Heart right ventricle (tissue), 16 donors: Measurements from ENCODE around the gene PDK4. TPM values are rescaled to one million over a fixed set of nuclear protein-coding genes. Genes with fewer than 3 reads are reported as not detected.

ENCODE experiments used
- ATAC-seq, 8 donors: fragments of 200-7000 bp; cut with Tn5 transposase; one replicate each; pipeline ENCODE4 v1.9.1; 2020; ENCODE audit warnings: mild to moderate bottlenecking in 8 of 8, moderate library complexity in 8 of 8, moderate number of reproducible peaks in 1 of 8
- DNase-seq, 2 donors: peaks; one replicate each; pipeline ENCODE4 v3.0.0-alpha.2; 2020
- H3K27ac ChIP-seq, 10 donors: fragments of 200-600 bp; sonication (generic) in 2 of 10; one replicate each; pipeline versions ENCODE4 v1.5.0 to v1.8.0; 2020 to 2022; ENCODE audit warnings: mild to moderate bottlenecking in 3 of 10
- H3K27me3 ChIP-seq, 7 donors: fragments of 200-600 bp; one replicate each; pipeline ENCODE4 v1.8.0; 2021 to 2022; ENCODE audit warnings: mild to moderate bottlenecking in 2 of 7
- H3K36me3 ChIP-seq, 9 donors: fragments of 200-600 bp; sonication (generic) in 1 of 9; one replicate each; pipeline versions ENCODE4 v1.5.0 to v1.8.0; 2020 to 2022; ENCODE audit warnings: mild to moderate bottlenecking in 2 of 9
- H3K4me1 ChIP-seq, 9 donors: fragments of 200-600 bp; sonication (generic) in 1 of 9; one replicate each; pipeline versions ENCODE4 v1.5.0 to v1.8.0; 2020 to 2022; ENCODE audit warnings: mild to moderate bottlenecking in 4 of 9
- H3K4me3 ChIP-seq, 10 donors: fragments of 200-600 bp; sonication (generic) in 2 of 10; one replicate each; pipeline versions ENCODE4 v1.5.0 to v1.8.0; 2020 to 2022; ENCODE audit warnings: mild to moderate bottlenecking in 7 of 10, moderate library complexity in 2 of 10
- H3K9me3 ChIP-seq, 11 donors: fragments of 200-600 bp in 10 of 11; sonication (generic) in 2 of 11; one replicate each; pipeline versions ENCODE4 v1.5.0 to v1.8.0; 2013 to 2022; ENCODE audit warnings: mild to moderate bottlenecking in 2 of 11, control low read depth in 1 of 11, moderate library complexity in 1 of 11
- CTCF ChIP-seq, 9 donors: fragments of 200-600 bp; sonication (generic) in 2 of 9; IDR thresholded peaks; one replicate each; pipeline versions ENCODE4 v1.5.0 to v1.8.0; 2021 to 2022; ENCODE audit warnings: antibody characterized with exemption in 9 of 9, mild to moderate bottlenecking in 5 of 9, moderate library complexity in 1 of 9
- WGBS, 2 donors: extraction: QIAGEN DNeasy Blood & Tissue Kit; methylation state at CpG; one replicate each; pipeline ENCODE4 v1.1.7; 2013; ENCODE audit warnings: inconsistent platforms in 1 of 2; 5-methylcytosine and 5-hydroxymethylcytosine counted together
- intact Hi-C, 10 donors: fragments of 100-400 bp; cut with DNase I; formaldehyde crosslinking; loops; one replicate each; pipeline versions ENCODE4 v1.11.1 to v1.14.2; 2022
- polyA plus RNA-seq, 2 donors: library from polyadenylated mRNA; stranded (reverse); fragments of 200-250 nt; gene quantifications; one replicate each; pipeline ENCODE4 v1.2.3, GENCODE V29; 2013
- total RNA-seq, 10 donors: library from RNA; stranded (reverse); fragmentation: NEBNext Ultra II Directional in 3 of 10; extraction: Animal tissue kit (Norgen Biotek cat#: 25700) in 3 of 10; gene quantifications; one replicate each; pipeline versions ENCODE4 v1.2.1 to v1.2.4, GENCODE V29; 2021 to 2023
- donor health status: Arrhythmogenic right ventricular cardiomyopathy.
- donor health status: ischemic (EF 13 %, LVEDD 7.1; RV severe dilation, severe dysfunction).
- donor health status: healthy with polysubstance abuse.
- donor health status: DM: no; HTN: yes; CAD: no.
- donor health status: DM: no; HTN: no; CAD: no.
- donor health status: ischemic (EF 25% LVEDD 6.9; RV normal size, moderate dysfunction).
- donor health status: ischemic (EF 25% LVEDD 5.7; RV mildly dilated, moderate dysfunction).
- donor health status: healthy.
- donor health status: DM: yes; HTN: yes; CAD: no.
- donor health status: Ischemic cardiomyopathy.
- donor health status: ischemic (EF 35%, LVEDD 5.7; RV mildly dilated, moderate dysfunction).
- donor health status: nonischemic (EF 11% LVEDD 7.7; RV severe dilation, severe dysfunction).
- donor health status: DM: yes; HTN: yes; CAD: no.
- donor health status: PGD.
- donor health status: ischemic (EF 29% LVEDD 5.4; RV normal size, mild dysfunction).
- donor health status: nonischemic (EF 23%, LVEDD 6.1; RV moderate dilation, normal function).

The PDK4 gene
- total and polyA plus RNA-seq, 12 donors = 63.0 to 2,183 (median 269) TPM

GRCh38 chr7:95540366-95540765 lies 56.0 kb downstream of the PDK4 start:
- Histone ChIP-seq H3K4me3 (no peak overlapping the region), H3K27me3 (no peaks in the 10 kb centered on the region), H3K4me1 (peaks cover 0 to 7% (median 2%) of the 10 kb centered on the region in 9 donors), H3K9me3 (no peaks in the 10 kb centered on the region), H3K36me3 (no peaks in the 10 kb centered on the region), H3K27ac (no peak overlapping the region)
- ATAC-seq = no peak
- no peak for DNase-seq
- TF ChIP-seq CTCF (IDR thresholded peaks at IDR 0.05) = no peak
- intact Hi-C loops = loop anchor here in 4 of 10 donors (5.0 to 10.0 kb wide), 3 partner anchors 56 to 147 kb away; partner anchors contain the start of gene ASB4 (in 1 of the 4)
- WGBS, 2 donors = 65 to 79% methylated on average over 1 of the region's 1 CpG

GRCh38 chr7:95539426-95539825 lies 56.9 kb downstream of the PDK4 start:
- no peaks in the 10 kb centered on the region for H3K36me3 ChIP-seq
- no peaks in the 10 kb centered on the region for H3K27me3 ChIP-seq
- DNase-seq = no peak
- no peak overlapping the region for H3K4me3 ChIP-seq
- no peak overlapping the region for H3K27ac ChIP-seq
- intact Hi-C loops = no loop called here
- no peak for TF ChIP-seq CTCF (IDR thresholded peaks at IDR 0.05)
- H3K9me3 ChIP-seq = no peaks in the 10 kb centered on the region
- no peak for ATAC-seq
- no peaks in the 10 kb centered on the region for H3K4me1 ChIP-seq

GRCh38 chr7:95537468-95537867 lies 58.8 kb downstream of the PDK4 start:
- H3K4me1 ChIP-seq = no peaks in the 10 kb centered on the region
- ATAC-seq = no peak
- no peak overlapping the region for H3K27ac ChIP-seq
- intact Hi-C loops = no loop called here
- no peak for TF ChIP-seq CTCF (IDR thresholded peaks at IDR 0.05)
- H3K4me3 ChIP-seq = no peak overlapping the region
- 90 to 96% methylated on average over 2 of the region's 2 CpGs for WGBS, 2 donors
- H3K9me3 ChIP-seq = no peaks in the 10 kb centered on the region
- DNase-seq = no peak
- H3K27me3 ChIP-seq = no peaks in the 10 kb centered on the region
- no peaks in the 10 kb centered on the region for H3K36me3 ChIP-seq

- intact Hi-C loops = no loop called here
- WGBS, 2 donors = 96 to 100% methylated on average over 2 of the region's 2 CpGs
- no peak for DNase-seq
Measured at GRCh38 chr7:95536656-95537311, 59.5 kb downstream of the PDK4 start.

More at GRCh38 chr7:95536656-95537311, 59.5 kb downstream of the PDK4 start:
- TF ChIP-seq CTCF (IDR thresholded peaks at IDR 0.05) = no peak
- no peaks in the 10 kb centered on the region for H3K9me3 ChIP-seq
- no peaks in the 10 kb centered on the region for H3K4me1 ChIP-seq
- no peaks in the 10 kb centered on the region for H3K36me3 ChIP-seq
- no peak overlapping the region for H3K27ac ChIP-seq
- no peaks in the 10 kb centered on the region for H3K27me3 ChIP-seq
- no peak overlapping the region for H3K4me3 ChIP-seq
- no peak for ATAC-seq
